ENCODE measurements around the gene C5AR2. TPM values are rescaled to one million over a fixed set of nuclear protein-coding genes. Genes with fewer than 3 reads are reported as not detected.
"Not testable (repeated sequence)": the region's sequence is repeated elsewhere in the genome, so short reads cannot be mapped to it uniquely, and the experiment has no call there.

Gene C5AR2
- total RNA-seq, 1 donor from 2014 or later = not detected

GRCh38 chr19:47340477-47341208 lies 8.7 kb downstream of the C5AR2 start:
- DNase-seq (ENCODE audit: low read depth) = no peak
- H3K4me3 ChIP-seq (ENCODE audit: low read depth, low read length) = no peak overlapping the region
- no peak for TF ChIP-seq CTCF (conservative IDR thresholded peaks at IDR 0.05; ENCODE audit: low read depth, low read length)

DNA sequence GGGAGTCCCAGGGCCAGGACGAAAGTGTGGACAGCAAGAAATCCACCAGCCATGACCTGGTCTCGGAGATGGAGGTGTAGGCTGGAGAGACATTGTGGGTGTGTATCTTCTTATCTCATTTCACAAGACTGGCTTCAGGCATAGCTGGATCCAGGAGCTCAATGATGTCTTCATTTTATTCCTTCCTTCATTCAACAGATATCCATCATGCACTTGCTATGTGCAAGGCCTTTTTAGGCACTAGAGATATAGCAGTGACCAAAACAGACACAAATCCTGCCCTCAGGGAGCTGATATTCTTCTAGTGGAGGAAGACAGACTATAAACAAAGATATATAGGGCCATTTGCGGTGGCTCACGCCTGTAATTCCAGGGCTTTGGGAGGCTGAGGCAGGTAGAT lies 9.8 kb downstream of the C5AR2 start:
- no peak for TF ChIP-seq CTCF (conservative IDR thresholded peaks at IDR 0.05; ENCODE audit: low read depth, low read length)
- no peak for DNase-seq (ENCODE audit: low read depth)
- no peak overlapping the region for H3K4me3 ChIP-seq (ENCODE audit: low read depth, low read length)

DNA sequence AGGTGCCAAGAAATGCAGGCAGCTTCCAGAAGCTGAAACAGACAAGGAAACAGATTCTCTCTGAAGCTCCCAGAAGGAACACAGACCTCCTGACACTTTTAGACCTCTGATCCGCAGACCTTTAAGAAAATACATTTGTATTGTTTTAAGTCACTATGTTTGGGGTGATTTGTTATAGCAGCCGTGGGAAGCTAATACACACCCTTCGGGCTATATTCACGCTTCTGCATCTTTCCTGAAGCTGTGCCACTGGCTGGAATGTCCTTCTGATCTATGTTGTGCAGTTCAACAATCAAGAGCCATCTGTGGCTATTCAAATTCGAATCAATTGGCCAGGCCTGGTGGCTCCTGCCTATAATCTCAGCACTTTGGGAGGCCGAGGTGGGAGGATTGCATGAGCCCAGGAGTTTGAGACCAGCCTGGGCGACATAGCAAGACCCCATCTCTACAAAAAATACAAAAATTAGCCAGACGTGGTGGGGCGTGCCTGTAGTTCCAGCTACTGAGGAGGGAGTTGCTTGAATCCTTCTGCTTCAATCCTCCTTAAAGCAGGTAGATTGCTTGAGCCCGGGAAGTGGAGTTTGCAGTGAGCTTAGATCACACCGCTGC lies 11.3 kb downstream of the C5AR2 start:
- DNase-seq (ENCODE audit: low read depth) = no peak
- no peak for TF ChIP-seq CTCF (conservative IDR thresholded peaks at IDR 0.05; ENCODE audit: low read depth, low read length)
- no peak overlapping the region for H3K4me3 ChIP-seq (ENCODE audit: low read depth, low read length)

GRCh38 chr19:47344425-47344824 lies 12.4 kb downstream of the C5AR2 start:
- no peak for DNase-seq (ENCODE audit: low read depth)
- no peak overlapping the region for H3K4me3 ChIP-seq (ENCODE audit: low read depth, low read length)
- TF ChIP-seq CTCF (conservative IDR thresholded peaks at IDR 0.05; ENCODE audit: low read depth, low read length) = no peak

DNA sequence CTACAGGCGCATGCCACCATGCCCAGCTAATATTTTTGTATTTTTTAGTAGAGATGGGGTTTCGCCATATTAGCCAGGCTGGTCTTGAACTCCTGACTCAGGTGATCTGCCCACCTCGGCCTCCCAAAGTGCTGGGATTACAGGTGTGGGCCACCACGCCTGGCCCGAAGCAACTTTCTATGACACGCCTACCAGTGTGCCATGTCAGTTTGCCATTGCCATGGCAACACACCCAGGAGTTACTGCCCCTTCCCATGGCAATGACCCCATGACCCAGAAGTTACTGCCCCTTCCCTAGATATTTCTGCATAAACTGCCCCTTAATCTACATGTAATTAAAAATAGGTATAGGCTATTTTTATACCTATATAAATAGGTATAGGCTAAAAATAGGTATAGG lies 14.0 kb downstream of the C5AR2 start:
- DNase-seq (ENCODE audit: low read depth) = not testable (repeated sequence)

GRCh38 chr19:47348819-47349795 lies 17.1 kb downstream of the C5AR2 start, which contains the start of gene DHX34:
TSS of gene DHX34 (plus strand) at chr19:47349315. CDS start at chr19:47353031, 3,716 bp downstream.
- TF ChIP-seq CTCF (conservative IDR thresholded peaks at IDR 0.05; ENCODE audit: low read depth, low read length) = peak; percentile 96
- H3K4me3 ChIP-seq (ENCODE audit: low read depth, low read length) = peak within 1 kb of the TSS; percentile 92
- DNase-seq (ENCODE audit: low read depth) = peak; percentile 82

More for the DNA sequence above, 14.0 kb downstream of the C5AR2 start:
- H3K4me3 ChIP-seq (ENCODE audit: low read depth, low read length) = not testable (repeated sequence)

GRCh38 chr19:47350630-47351029 lies 18.7 kb downstream of the C5AR2 start:
- no peak for TF ChIP-seq CTCF (conservative IDR thresholded peaks at IDR 0.05; ENCODE audit: low read depth, low read length)
- no peak for DNase-seq (ENCODE audit: low read depth)
- no peak overlapping the region for H3K4me3 ChIP-seq (ENCODE audit: low read depth, low read length)

Measured in epithelial cell of proximal tubule (primary cell).